HFF-Myc (cell line): ENCODE results near the gene PRDM15.

Source experiments
- DNase-seq: peaks from one replicate; pipeline ENCODE4 v3.0.0-alpha.2; 2011; ENCODE audit warnings: low read depth; ENCODE audit errors: extremely low read depth
- H3K4me3 ChIP-seq: replicated peaks from 2 replicates; pipeline ENCODE4 v1.5.1; 2011; ENCODE audit warnings: low read depth, mild to moderate bottlenecking, control low read depth, low read length
- CTCF ChIP-seq: IDR thresholded peaks from 2 replicates; pipeline ENCODE4 v1.5.1; 2012; ENCODE audit warnings: mild to moderate bottlenecking, low read depth, low read length, control low read depth; ENCODE audit errors: missing control alignments

The PRDM15 gene

DNA sequence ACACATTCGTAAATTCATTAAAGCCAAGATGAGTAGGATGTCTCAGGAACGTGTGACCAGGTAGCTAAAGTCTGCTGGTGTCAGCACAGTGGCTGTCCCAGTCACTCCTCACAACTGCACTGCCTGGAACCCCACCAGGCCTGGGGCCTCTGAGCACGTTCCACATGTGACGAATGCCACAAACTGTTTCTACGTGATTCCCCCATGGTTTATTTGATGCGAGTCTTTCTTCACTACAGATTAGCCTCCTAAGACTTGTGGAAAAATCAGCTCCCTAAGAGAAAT is 33.2 kb downstream of the PRDM15 start:
- no peak for TF ChIP-seq CTCF
- H3K4me3 ChIP-seq: no peak overlapping the region

DNA sequence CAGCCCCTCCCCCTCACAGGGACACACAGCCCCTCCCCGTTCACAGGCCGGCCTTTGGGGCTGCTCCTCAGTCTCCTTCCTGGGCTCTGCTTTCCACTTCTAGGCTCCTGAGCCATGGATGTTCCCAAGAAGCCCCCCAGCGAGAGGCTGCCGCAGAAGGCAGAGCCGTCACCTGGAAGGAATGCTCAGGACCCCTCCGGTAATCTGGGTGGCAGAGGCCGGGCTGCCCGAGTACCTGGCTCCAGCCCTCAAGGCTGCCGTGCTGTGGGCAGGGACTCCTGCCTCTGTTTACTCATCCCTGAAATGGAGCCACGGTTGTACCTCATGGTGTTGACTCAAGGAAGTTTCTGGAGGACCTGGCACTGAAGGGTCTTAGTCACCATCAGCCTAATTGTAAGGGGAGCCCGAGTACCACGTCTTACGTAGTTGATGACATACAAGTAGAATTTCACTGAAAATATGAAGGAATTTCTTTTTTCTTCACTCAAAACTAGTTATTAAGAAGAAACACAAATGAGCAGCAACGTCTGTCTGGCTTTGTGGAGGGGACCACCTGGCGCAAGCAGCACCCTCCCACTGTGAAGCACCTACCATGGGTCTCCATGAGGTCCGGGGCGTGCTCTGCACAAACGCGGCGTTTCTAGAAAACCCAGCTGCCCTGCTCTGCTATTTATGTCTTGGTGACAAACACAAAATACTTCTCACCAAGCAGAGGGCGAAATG is 33.7 kb downstream of the PRDM15 start:
- H3K4me3 ChIP-seq: no peak overlapping the region
- TF ChIP-seq CTCF: no peak
- no peak for DNase-seq

More for the DNA sequence above, 33.2 kb downstream of the PRDM15 start:
- DNase-seq: no peak

GRCh38 chr21:41843584-41843983 is 35.6 kb downstream of the PRDM15 start:
- no peak for TF ChIP-seq CTCF

DNA sequence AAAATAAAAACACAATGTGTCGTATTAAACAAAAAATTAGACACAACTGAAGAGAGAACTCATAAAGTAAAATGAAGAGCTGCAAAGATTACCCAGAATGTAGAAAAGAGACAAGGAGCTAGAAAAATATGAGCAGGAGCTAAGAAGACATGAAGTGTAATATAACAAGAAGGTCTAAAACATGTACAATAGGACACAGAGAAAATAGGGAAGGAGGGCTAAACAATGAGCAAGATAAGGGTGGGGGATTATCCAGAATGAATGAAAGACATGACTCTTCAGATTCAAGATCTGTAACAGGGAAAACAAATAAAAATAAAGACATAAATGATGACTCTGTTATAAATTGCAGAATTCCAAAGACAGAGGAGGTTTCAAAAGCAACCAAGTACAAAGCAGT is 38.3 kb downstream of the PRDM15 start:
- no peak overlapping the region for H3K4me3 ChIP-seq
- TF ChIP-seq CTCF: no peak
- DNase-seq: no peak

More at GRCh38 chr21:41843584-41843983, 35.6 kb downstream of the PRDM15 start:
- H3K4me3 ChIP-seq: no peak overlapping the region
- no peak for DNase-seq

DNA sequence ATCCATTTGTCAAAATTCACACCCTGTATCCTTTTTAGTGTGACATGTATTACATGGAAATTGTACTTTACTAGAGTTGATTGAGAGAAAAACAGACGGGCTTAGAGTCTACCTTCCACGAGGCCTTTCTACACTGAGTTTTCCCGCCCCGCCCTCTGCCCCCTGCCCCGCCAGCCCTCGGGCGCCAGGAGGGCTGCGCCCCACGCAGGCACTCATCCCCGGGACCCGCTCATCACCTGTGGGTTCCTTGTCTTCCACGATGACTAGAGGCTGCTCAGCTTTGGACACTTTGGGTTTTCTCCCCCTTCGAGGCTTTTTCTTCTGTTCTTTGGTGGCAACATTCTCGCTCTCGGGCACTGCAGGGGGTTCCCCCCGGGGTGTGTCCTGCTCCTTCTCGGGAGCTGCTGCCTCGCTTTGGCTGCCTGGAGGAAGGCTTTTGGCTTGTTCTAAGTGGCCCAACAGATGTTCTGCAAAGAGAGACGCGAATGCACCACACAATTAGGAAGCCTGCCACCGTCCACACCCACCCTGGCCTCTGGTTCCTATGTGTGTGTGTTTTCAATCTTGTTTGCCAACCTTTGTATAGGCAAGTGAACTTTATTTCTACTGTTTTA is 39.6 kb downstream of the PRDM15 start:
- no peak for DNase-seq
- TF ChIP-seq CTCF: no peak
- H3K4me3 ChIP-seq: no peak overlapping the region

DNA sequence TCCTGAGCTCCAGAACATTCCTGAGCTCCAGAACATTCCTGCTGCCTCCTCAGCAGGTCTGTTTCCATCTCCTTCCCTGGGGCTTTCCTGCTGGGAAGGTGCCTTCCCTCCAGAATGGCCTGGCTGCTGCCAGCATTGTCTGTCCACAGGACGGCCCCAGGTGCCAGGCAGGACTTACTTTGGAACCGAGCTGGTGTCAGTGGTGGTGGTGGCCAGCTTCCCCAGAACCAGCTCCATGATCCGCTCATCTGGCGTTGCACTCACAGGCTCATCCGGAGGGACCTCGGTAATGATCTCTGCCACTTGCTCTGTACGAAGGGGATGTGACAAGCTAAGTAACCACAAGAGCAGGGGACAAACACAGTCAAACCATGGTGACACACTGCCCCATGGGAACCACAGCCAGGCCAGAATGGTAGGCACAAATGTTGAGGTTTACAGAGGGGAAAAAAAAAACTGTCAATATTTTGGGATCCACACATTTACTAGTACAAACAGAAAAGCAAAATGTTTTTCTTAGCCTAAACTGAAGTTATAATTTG is 41.3 kb downstream of the PRDM15 start:
- DNase-seq: no peak
- no peak overlapping the region for H3K4me3 ChIP-seq
- TF ChIP-seq CTCF: no peak
